Subcutaneous abdominal adipose tissue (tissue), 5 donors: Measurements from ENCODE around the gene TRPM2.
"Not testable (repeated sequence)": the region's sequence is repeated elsewhere in the genome, so short reads cannot be mapped to it uniquely, and the experiment has no call there.

Experiments
- H3K27ac ChIP-seq: one replicate; pipeline ENCODE4 v1.7.0; 2013; ENCODE audit warnings: low read depth, mild to moderate bottlenecking, inconsistent platforms, low read length, moderate library complexity
- H3K27me3 ChIP-seq, 5 donors: one replicate each; pipeline ENCODE4 v1.7.0; 2013; ENCODE audit warnings: low read length in 5 of 5, inconsistent platforms in 1 of 5; ENCODE audit not compliant: control insufficient read depth in 5 of 5, insufficient read depth in 4 of 5
- H3K36me3 ChIP-seq, 5 donors: one replicate each; pipeline ENCODE4 v1.7.0; 2013; ENCODE audit warnings: low read length in 5 of 5; ENCODE audit not compliant: control insufficient read depth in 5 of 5, insufficient read depth in 5 of 5
- H3K4me1 ChIP-seq, 5 donors: one replicate each; pipeline ENCODE4 v1.7.0; 2013; ENCODE audit warnings: low read length in 5 of 5, mild to moderate bottlenecking in 3 of 5, moderate library complexity in 1 of 5; ENCODE audit not compliant: control insufficient read depth in 5 of 5, insufficient read depth in 5 of 5
- H3K4me3 ChIP-seq, 5 donors: one replicate each; pipeline ENCODE4 v1.7.0; 2013; ENCODE audit warnings: low read length in 5 of 5, low read depth in 1 of 5
- H3K9ac ChIP-seq, 5 donors: one replicate each; pipeline ENCODE4 v1.7.0; 2013; ENCODE audit warnings: low read length in 5 of 5, mild to moderate bottlenecking in 4 of 5, moderate library complexity in 3 of 5
- H3K9me3 ChIP-seq, 5 donors: one replicate each; pipeline ENCODE4 v1.7.0; 2013; ENCODE audit warnings: low read length in 5 of 5; ENCODE audit not compliant: control insufficient read depth in 5 of 5
- donor health status: healthy.
- donor health status: healthy.
- donor health status: healthy.
- donor health status: healthy.
- donor health status: healthy.

TRPM2 gene

DNA sequence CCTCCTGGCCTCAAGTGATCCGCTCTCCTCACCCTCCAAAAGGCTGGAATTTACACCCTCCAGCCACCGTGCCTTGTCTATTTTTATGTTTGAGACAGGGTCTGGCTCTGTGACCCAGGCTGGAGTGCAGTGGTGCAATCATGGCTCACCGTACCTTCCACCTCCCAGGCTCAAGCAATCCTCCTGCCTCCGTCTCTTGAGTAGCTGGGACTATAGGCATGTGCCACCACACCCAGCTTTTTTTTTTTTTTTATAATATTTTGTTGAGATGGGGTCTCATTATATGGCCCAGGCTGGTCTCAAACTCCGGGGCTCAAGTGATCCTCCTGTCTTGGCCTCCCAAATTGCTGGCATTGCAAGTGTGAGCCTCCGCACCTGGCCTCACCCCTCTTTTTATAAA is 38.8 kb downstream of the TRPM2 start:
- peaks cover 0 to 9% (median 4%) of the 10 kb centered on the region in 5 donors for H3K4me1 ChIP-seq
- H3K27me3 ChIP-seq: no peaks in the 10 kb centered on the region
- H3K9ac ChIP-seq: no peak overlapping the region
- no peak overlapping the region for H3K4me3 ChIP-seq
- H3K9me3 ChIP-seq: peaks cover 0 to 8% (median 3%) of the 10 kb centered on the region in 5 donors
- peaks cover 0 to 6% (median 0%) of the 10 kb centered on the region in 5 donors for H3K36me3 ChIP-seq
- no peak overlapping the region for H3K27ac ChIP-seq

DNA sequence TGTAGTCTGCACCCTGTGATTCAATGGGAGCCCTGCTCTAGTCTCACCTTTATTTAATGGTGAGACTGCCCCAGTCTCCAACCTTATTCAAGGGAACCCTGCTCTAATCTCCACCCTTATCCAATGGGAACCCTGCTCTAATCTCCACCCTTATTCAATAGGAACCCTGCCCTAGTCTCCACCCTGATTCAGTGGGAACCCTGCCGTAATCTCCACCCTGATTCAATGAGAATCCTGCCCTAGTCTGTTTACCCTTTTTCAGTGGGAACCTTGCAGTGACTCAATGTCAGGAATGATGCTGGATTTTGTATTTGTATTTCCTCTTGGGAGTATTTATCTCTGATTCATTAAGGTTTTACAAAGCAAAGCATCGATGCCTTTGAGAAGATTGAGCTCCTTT is 39.5 kb downstream of the TRPM2 start:
- Histone ChIP-seq H3K27ac (no peak overlapping the region), H3K9me3 (peaks cover 0 to 8% (median 3%) of the 10 kb centered on the region in 5 donors), H3K27me3 (no peaks in the 10 kb centered on the region), H3K9ac (no peak overlapping the region), H3K4me3 (no peak overlapping the region), H3K36me3 (peaks cover 0 to 12% (median 3%) of the 10 kb centered on the region in 5 donors), H3K4me1 (peaks cover 0 to 9% (median 4%) of the 10 kb centered on the region in 5 donors)

DNA sequence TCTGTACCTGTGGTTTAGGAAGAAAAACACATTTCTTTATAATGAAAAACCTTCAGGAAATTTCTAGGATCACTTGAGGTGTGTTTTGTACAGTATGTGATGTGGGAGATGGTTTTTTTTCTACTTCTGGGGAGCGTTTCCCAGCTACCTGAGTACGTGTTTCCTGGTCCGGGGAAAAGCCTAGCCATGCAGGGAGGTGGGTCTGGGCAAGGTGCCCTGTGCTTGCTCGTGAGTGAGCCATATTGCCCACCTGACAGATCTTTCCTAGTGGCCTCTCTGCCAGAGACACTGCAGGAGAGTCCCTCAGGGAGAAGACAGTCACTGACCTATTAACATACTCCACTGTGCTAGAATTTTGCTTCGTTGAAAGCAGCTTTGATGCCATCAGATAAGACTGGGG is 41.3 kb downstream of the TRPM2 start:
- Histone ChIP-seq H3K4me1 (peaks cover 0 to 9% (median 4%) of the 10 kb centered on the region in 5 donors), H3K9ac (no peak overlapping the region), H3K4me3 (no peak overlapping the region), H3K27me3 (no peaks in the 10 kb centered on the region), H3K27ac (no peak overlapping the region), H3K36me3 (peaks cover 0 to 29% (median 3%) of the 10 kb centered on the region in 5 donors), H3K9me3 (peaks cover 0 to 3% (median 0%) of the 10 kb centered on the region in 5 donors)

DNA sequence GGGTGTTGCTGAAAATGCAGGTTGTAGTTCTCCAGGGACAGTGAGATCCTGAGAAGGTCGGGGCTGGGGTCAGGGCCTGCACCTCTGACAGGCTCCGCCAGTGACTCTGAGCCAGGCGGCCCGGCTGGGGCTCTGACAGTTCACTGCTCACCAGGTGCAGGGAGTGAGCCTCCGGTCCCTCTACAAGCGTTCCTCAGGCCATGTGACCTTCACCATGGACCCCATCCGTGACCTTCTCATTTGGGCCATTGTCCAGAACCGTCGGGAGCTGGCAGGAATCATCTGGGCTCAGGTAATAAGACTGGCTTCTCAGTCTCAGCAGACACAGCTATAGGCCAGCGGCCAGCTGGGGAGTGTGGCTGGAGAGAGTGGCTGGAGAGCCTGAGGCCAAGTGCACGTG is 41.8 kb downstream of the TRPM2 start:
- peaks cover 0 to 9% (median 4%) of the 10 kb centered on the region in 5 donors for H3K4me1 ChIP-seq
- no peaks in the 10 kb centered on the region for H3K27me3 ChIP-seq
- peaks cover 0 to 3% (median 0%) of the 10 kb centered on the region in 5 donors for H3K9me3 ChIP-seq
- no peak overlapping the region for H3K27ac ChIP-seq
- no peak overlapping the region for H3K9ac ChIP-seq
- peaks cover 0 to 34% (median 3%) of the 10 kb centered on the region in 5 donors for H3K36me3 ChIP-seq
- H3K4me3 ChIP-seq: no peak overlapping the region

DNA sequence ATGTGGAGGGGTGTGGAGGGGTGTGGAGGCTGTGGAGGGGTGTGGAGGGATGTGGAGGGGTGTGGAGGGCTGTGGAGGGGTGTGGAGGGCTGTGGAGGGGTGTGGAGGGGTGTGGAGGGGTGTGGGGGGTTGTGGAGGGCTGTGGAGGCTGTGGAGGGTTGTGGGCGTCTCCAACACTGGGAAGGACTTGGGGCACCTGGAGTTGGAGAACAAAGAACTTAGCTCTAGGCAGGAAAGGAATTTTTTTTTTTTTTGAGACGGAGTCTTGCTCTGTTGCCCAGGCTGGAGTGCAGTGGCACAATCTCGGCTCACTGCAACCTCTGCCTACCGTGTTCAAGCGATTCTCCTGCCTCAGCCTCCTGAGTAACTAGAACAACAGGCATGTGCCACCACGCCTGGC is 43.4 kb downstream of the TRPM2 start:
- H3K36me3 ChIP-seq: peaks cover 0 to 42% (median 6%) of the 10 kb centered on the region in 5 donors
- H3K4me1 ChIP-seq, H3K27ac ChIP-seq, H3K9ac ChIP-seq, H3K4me3 ChIP-seq, H3K27me3 ChIP-seq, H3K9me3 ChIP-seq: not testable (repeated sequence)

DNA sequence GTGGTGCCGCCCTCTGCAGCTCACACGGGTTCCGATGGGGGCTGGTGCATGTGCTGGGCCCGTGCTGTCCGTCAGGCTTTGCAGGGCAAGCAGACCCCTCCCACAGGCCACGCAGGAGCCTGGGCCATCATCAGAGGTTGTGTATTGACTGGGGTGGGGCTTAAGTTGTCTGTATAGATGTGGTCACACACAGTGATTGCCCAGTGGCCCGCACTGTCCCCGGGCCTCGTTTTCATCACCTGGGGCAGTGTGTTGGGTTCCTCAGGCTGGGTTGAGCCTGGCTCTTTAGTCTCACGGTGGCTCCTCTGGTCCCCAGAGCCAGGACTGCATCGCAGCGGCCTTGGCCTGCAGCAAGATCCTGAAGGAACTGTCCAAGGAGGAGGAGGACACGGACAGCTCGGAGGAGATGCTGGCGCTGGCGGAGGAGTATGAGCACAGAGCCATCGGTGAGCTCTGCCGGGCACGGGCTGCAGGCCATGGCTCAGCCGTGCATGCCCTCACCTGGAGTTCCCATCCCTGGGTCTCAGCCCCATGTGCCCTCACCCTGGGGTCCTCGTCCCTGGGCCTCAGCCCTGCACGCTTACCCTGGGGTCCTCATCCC is 44.1 kb downstream of the TRPM2 start:
- no peak overlapping the region for H3K27ac ChIP-seq
- H3K4me1 ChIP-seq: no peaks in the 10 kb centered on the region
- peaks cover 0 to 49% (median 6%) of the 10 kb centered on the region in 5 donors for H3K36me3 ChIP-seq
- no peaks in the 10 kb centered on the region for H3K27me3 ChIP-seq
- H3K9me3 ChIP-seq: no peaks in the 10 kb centered on the region
- no peak overlapping the region for H3K4me3 ChIP-seq
- no peak overlapping the region for H3K9ac ChIP-seq

DNA sequence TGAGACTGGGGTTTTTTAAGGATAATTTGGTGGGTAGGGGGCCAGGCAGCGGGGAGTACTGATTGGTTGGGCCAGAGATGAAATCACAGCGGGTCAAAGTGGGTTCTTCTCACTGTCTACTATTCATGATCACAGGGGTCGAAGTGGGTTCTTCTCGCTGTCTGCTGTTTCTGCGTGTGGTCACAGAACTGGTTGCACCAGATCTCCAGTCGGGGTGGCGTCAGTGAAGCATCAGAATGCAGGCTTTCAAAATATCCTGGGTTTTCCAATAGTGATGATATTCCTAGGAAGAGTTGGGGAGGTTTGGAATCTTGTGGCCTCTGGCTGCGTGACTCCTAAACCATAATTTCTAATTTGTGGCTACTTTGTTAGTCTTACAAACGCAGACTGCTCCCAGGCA is 45.1 kb downstream of the TRPM2 start:
- H3K27me3 ChIP-seq: no peaks in the 10 kb centered on the region
- no peak overlapping the region for H3K4me3 ChIP-seq
- peaks cover 0 to 54% (median 9%) of the 10 kb centered on the region in 5 donors for H3K36me3 ChIP-seq
- H3K9ac ChIP-seq: no peak overlapping the region
- no peaks in the 10 kb centered on the region for H3K4me1 ChIP-seq
- no peak overlapping the region for H3K27ac ChIP-seq
- H3K9me3 ChIP-seq: no peaks in the 10 kb centered on the region

DNA sequence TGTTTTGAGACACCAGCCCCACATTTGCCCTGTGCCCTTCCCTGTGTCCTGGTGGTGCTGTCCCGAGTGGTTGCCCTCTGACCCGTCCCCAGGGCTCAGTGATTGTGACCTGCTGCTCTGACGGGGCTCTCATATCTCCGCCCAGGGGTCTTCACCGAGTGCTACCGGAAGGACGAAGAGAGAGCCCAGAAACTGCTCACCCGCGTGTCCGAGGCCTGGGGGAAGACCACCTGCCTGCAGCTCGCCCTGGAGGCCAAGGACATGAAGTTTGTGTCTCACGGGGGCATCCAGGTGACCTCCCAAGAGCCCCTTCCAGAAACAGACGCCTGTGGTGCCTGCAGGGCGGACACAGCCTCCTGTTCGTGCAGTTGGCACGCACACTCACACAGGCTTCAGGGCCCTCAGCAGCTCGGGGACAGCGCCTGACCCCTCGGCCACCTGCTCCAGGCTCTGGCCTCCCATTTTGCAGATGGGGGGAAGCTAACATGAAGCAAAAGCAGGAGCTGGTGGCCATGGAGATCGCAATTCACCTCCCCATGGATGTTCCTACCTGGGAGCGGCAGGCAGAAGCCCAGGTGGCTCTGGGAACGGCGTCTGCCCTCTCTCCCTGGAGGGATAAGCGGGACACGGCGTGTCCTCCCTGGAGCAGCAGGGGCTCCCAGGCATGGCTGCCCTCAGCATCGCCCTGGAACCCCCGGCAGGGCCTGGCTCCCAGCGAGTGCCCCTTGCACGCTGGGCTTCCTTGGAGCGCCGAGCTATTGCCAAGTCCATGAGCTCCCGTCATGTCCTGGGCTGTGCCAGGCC is 45.9 kb downstream of the TRPM2 start:
- H3K27ac ChIP-seq: no peak overlapping the region
- no peak overlapping the region for H3K9ac ChIP-seq
- H3K4me1 ChIP-seq: no peaks in the 10 kb centered on the region
- H3K27me3 ChIP-seq: no peaks in the 10 kb centered on the region
- no peak overlapping the region for H3K4me3 ChIP-seq
- H3K9me3 ChIP-seq: no peaks in the 10 kb centered on the region
- H3K36me3 ChIP-seq: peaks cover 0 to 63% (median 13%) of the 10 kb centered on the region in 5 donors

DNA sequence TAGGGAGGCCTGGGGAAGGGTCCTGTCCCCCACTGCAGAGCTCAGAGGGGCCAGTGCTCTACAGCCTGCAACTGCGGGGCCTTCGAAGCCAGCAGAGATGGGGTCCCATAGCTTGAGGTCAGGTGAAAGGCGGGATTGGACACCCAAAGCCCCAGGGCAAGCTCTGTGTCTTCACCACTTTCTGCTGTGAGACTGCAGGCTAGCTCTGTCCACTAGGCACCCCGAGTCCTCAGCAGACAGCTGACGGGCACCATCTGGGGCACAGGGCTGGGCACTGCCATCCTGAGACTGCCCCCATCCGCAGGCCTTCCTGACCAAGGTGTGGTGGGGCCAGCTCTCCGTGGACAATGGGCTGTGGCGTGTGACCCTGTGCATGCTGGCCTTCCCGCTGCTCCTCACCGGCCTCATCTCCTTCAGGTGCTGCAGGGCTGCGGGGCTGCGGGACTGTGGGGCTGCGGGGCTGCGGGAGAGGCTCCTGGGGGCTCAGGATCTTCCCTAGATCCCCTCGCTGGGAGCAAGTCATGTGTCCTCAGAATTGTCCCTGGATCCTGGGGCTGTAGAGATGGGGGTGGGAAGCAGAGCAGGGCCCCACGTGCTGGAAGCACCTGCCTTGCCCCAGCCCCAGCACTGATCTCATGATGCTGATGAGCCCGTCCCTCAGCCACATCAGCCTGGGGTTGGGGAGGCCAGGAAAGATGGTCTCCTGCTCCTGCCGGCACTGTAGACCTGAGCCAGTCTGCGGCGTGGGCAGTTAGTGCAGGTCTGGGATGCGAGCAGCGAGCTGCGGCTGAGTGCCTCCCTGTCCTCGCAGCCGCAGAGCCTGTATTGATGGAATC is 46.8 kb downstream of the TRPM2 start:
- Histone ChIP-seq H3K27me3 (no peaks in the 10 kb centered on the region), H3K36me3 (peaks cover 0 to 69% (median 13%) of the 10 kb centered on the region in 5 donors), H3K9ac (no peak overlapping the region), H3K9me3 (no peaks in the 10 kb centered on the region), H3K4me3 (no peak overlapping the region), H3K27ac (no peak overlapping the region), H3K4me1 (no peaks in the 10 kb centered on the region)
